GM12878 (cell line): ENCODE data around the gene TOR2A. TPM values are rescaled to one million over a fixed set of nuclear protein-coding genes. Genes with fewer than 3 reads are reported as not detected.

ENCODE experiments used
- ATAC-seq: fragments of 200-7000 bp; cut with Tn5 transposase; 3 replicates; pipeline ENCODE4 v1.9.1; 2020; ENCODE audit warnings: mild to moderate bottlenecking, moderate library complexity
- BruUV-seq: library from RNA; stranded (reverse); fragments of 400-500 nt; replicated peaks from 2 replicates; lab custom pipeline; 2021; lab: Mats Ljungman, UMichigan
- CTCF ChIA-PET: fragments of 300-600 bp; sonication (Branson Sonifier 250); formaldehyde crosslinking; extraction: SDS; loops from one replicate; lab custom pipeline; 2021; ENCODE audit warnings: inconsistent platforms; lab: Yijun Ruan, JAX
- POLR2A ChIA-PET: fragments of 350-600 bp; formaldehyde crosslinking; extraction: SDS; loops from one replicate; lab custom pipeline; 2021; ENCODE audit warnings: inconsistent platforms; lab: Charles Lee
- RAD21 ChIA-PET: fragments of 300-600 bp; sonication (Branson Sonifier 250); formaldehyde crosslinking; loops from one replicate; lab custom pipeline; 2023; ENCODE audit warnings: antibody characterized with exemption; ENCODE audit not compliant: unreplicated experiment; lab: Charles Lee
- SMC1A ChIA-PET: fragments of 300-600 bp; sonication (Branson Sonifier 250); formaldehyde crosslinking; loops from one replicate; lab custom pipeline; 2023; ENCODE audit not compliant: unreplicated experiment, uncharacterized antibody; lab: Charles Lee
- DNase-seq: peaks from one replicate; pipeline ENCODE4 v3.0.0-alpha.2; 2011; ENCODE audit warnings: low read depth, low spot score
- FAIRE-seq: peaks from 3 replicates; lab custom pipeline; 2011; peaks lifted over from hg19 to GRCh38; lab: Jason Lieb, UNC
- H2AFZ ChIP-seq: 2 replicates; pipeline ENCODE4 v1.6.0; 2011; ENCODE audit warnings: low read depth, low read length, control low read depth; ENCODE audit not compliant: control insufficient read depth
- H3K27ac ChIP-seq: 2 replicates; pipeline ENCODE4 v1.5.1; 2011; ENCODE audit warnings: control low read depth; ENCODE audit not compliant: control insufficient read depth, insufficient read depth
- H3K27me3 ChIP-seq, 2 experiments: replicated peaks in 1 of 2; 2 replicates each; pipeline versions ENCODE4 v1.6.0 to v1.6.1; 2011; ENCODE audit warnings: low read length in 1 of 2; ENCODE audit not compliant: control insufficient read depth in 2 of 2, insufficient read depth in 2 of 2
- H3K36me3 ChIP-seq, 2 experiments: 2 replicates each; pipeline ENCODE4 v1.5.1; 2011; ENCODE audit warnings: low read length in 1 of 2; ENCODE audit not compliant: control insufficient read depth in 2 of 2, insufficient read depth in 2 of 2
- H3K4me1 ChIP-seq: 2 replicates; pipeline ENCODE4 v1.6.1; 2011; ENCODE audit warnings: mild to moderate bottlenecking, low read length, moderate library complexity, mixed read lengths; ENCODE audit not compliant: control insufficient read depth, insufficient read depth
- H3K4me2 ChIP-seq: 2 replicates; pipeline ENCODE4 v1.6.0; 2011; ENCODE audit warnings: control low read depth; ENCODE audit not compliant: control insufficient read depth, insufficient read depth
- H3K4me3 ChIP-seq: fragments of 200-600 bp; sonication (generic); 2 replicates; pipeline ENCODE4 v1.5.1; 2016
- H3K79me2 ChIP-seq: 2 replicates; pipeline ENCODE4 v1.6.0; 2011; ENCODE audit warnings: low read length; ENCODE audit not compliant: control insufficient read depth, insufficient read depth
- H3K9ac ChIP-seq: 2 replicates; pipeline ENCODE4 v1.8.0; 2011; ENCODE audit warnings: low read length, control low read depth, mixed read lengths; ENCODE audit not compliant: control insufficient read depth, insufficient read depth
- H3K9me3 ChIP-seq: replicated peaks from 3 replicates; pipeline ENCODE4 v1.5.1; 2011; ENCODE audit warnings: mild to moderate bottlenecking, low read length; ENCODE audit not compliant: control insufficient read depth, insufficient read depth
- H4K20me1 ChIP-seq: 2 replicates; pipeline ENCODE4 v1.6.0; 2011; ENCODE audit not compliant: control insufficient read depth, insufficient read depth
- DPF2 ChIP-seq: fragments of 450-650 bp; IDR thresholded peaks from 2 replicates; pipeline ENCODE4 v1.6.1; 2017; ENCODE audit warnings: mild to moderate bottlenecking
- RAD51 ChIP-seq: fragments of 450-650 bp; IDR thresholded peaks from 2 replicates; pipeline ENCODE4 v1.6.1; 2016; ENCODE audit warnings: moderate library complexity, mild to moderate bottlenecking, inconsistent platforms
- SIN3A ChIP-seq: IDR thresholded peaks from 2 replicates; pipeline ENCODE4 v1.6.1; 2012; ENCODE audit warnings: low read depth, low read length, improper control_type of control experiment
- WGBS: methylation state at CpG from one replicate; pipeline ENCODE4 v1.1.6; 2016; ENCODE audit warnings: low lambda C conversion rate; ENCODE audit not compliant: insufficient replicate concordance, insufficient coverage; ENCODE audit errors: missing lambda C conversion rate; 5-methylcytosine and 5-hydroxymethylcytosine counted together
- in situ Hi-C: fragments of 300-500 bp; cut with MboI; formaldehyde crosslinking; loops from 9 replicates; pipeline ENCODE4 v1.14.3; 2018; ENCODE audit warnings: mixed read lengths
- intact Hi-C: fragments of 100-400 bp; cut with micrococcal nuclease; formaldehyde crosslinking; loops from one replicate; pipeline ENCODE4 v1.14.2; 2022; ENCODE audit not compliant: unreplicated experiment
- polyA plus RNA-seq, 11 experiments: library from polyadenylated mRNA; depleted of rRNA in 4 of 11; unstranded in 6 of 11; stranded (reverse) in 5 of 11; fragments of >200 nt; fragmentation: Nextera tagmentation in 4 of 11; fragmentation: Illumina TruSeq in 1 of 11; extraction: Ambion mirVana in 4 of 11; extraction: Trizol in 1 of 11; gene quantifications; 1 replicate in 1 of 11; 2 replicates in 10 of 11; pipeline versions ENCODE4 v1.2.1 to v1.2.3, GENCODE V29; 2011 to 2016; ENCODE audit warnings: inconsistent platforms in 2 of 11, missing spikeins in 2 of 11, low read depth in 1 of 11
- total RNA-seq, 4 experiments: library from RNA; depleted of rRNA in 3 of 4; stranded (reverse); fragments of >200 nt in 3 of 4; fragmentation: Illumina TruSeq in 1 of 4; extraction: Trizol in 1 of 4; gene quantifications; 2 replicates each; pipeline versions ENCODE4 v1.2.1 to v1.2.3, GENCODE V29; 2013 to 2021
- TF ChIP-seq, protein P1 (sequence below): IDR thresholded peaks from 2 replicates; pipeline ENCODE4 v1.6.1; 2011; ENCODE audit warnings: low read depth, low read length, improper control_type of control experiment, borderline replicate concordance
- TF ChIP-seq, protein P2 (sequence below): fragments of 450-650 bp; formaldehyde crosslinking; IDR thresholded peaks from 2 replicates; pipeline ENCODE4 v1.4.0; 2020; ENCODE audit warnings: mild to moderate bottlenecking, moderate library complexity
- TF ChIP-seq, protein P3 (sequence below): IDR thresholded peaks from 2 replicates; pipeline ENCODE4 v1.6.1; 2012; ENCODE audit warnings: low read depth, low read length, improper control_type of control experiment
- TF ChIP-seq, protein P4 (sequence below): fragments of 450-650 bp; IDR thresholded peaks from 2 replicates; pipeline ENCODE4 v1.6.1; 2017; ENCODE audit warnings: borderline replicate concordance
- TF ChIP-seq, protein P5 (sequence below): fragments of 150-350 bp; IDR thresholded peaks from 2 replicates; pipeline ENCODE4 v1.6.1; 2014; ENCODE audit warnings: mild to moderate bottlenecking, low read depth, low read length
- TF ChIP-seq, protein P6 (sequence below): IDR thresholded peaks from 2 replicates; pipeline ENCODE4 v1.6.1; 2012; ENCODE audit warnings: mild to moderate bottlenecking, low read depth, low read length

The TOR2A gene
- total and polyA plus RNA-seq, 10 of the 15 experiments (the other 5 are each of a cell fraction or from before 2014, with no cell fraction given): 0.52 to 23.7 (median 8.5) TPM

DNA sequence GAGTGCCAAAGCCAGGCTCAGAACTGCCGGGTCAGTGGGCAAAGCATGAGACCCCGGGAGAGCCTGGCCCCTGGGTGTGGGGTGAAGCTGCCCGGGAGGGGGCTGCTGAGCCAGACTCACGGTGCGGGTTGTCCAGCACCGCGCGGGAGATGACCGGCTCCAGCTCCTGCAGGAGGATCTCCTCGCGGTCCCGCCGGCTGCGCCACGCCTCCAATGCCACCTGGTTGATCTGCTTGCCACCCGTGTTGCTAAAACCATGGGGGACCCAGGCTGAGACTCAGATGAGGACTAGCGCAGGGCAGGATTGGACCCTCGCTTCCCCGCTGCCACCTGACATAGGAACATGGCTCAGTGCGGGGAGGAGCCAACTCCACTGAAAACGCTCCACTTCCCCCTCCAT lies 2.6 kb downstream of the TOR2A start:
- ChIA-PET SMC1A (interaction anchor here (0.6 to 1.5 kb wide), 2 partner anchors 143 to 586 kb away, joined by 3 to 5 read pairs; no protein-coding TSS in a partner anchor), CTCF (interaction anchor here (0.9 to 2.6 kb wide), 2 partner anchors 142 to 211 kb away, joined by 3 to 6 read pairs; no protein-coding TSS in a partner anchor), POLR2A (no interaction called here), RAD21 (no interaction called here)
- ATAC-seq (no peak), DNase-seq (no peak), FAIRE-seq (no peak)
- Histone ChIP-seq H3K4me3 (no peak overlapping the region), H3K36me3 (no peaks in the 10 kb centered on the region), H3K79me2 (no peaks in the 10 kb centered on the region), H2AFZ (no peak overlapping the region), H3K27me3 (no peaks in the 10 kb centered on the region), H3K9me3 (no peaks in the 10 kb centered on the region), H4K20me1 (no peaks in the 10 kb centered on the region), H3K4me2 (no peak overlapping the region), H3K27ac (no peak overlapping the region), H3K4me1 (peaks cover 6% of the 10 kb centered on the region), H3K9ac (no peak overlapping the region)
- in situ Hi-C loops: loop anchor here (5.0 kb wide), 2 partner anchors 140 to 230 kb away; no protein-coding TSS in a partner anchor
- TSS peak; percentile 54 for BruUV-seq
- intact Hi-C loops: no loop called here
- WGBS: 95% methylated on average over 21 of the region's 21 CpGs
- TF ChIP-seq, protein P1, sequence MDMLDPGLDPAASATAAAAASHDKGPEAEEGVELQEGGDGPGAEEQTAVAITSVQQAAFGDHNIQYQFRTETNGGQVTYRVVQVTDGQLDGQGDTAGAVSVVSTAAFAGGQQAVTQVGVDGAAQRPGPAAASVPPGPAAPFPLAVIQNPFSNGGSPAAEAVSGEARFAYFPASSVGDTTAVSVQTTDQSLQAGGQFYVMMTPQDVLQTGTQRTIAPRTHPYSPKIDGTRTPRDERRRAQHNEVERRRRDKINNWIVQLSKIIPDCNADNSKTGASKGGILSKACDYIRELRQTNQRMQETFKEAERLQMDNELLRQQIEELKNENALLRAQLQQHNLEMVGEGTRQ: no peak
- TF ChIP-seq SIN3A (no peak), DPF2 (no peak), RAD51 (no peak)
- TF ChIP-seq, protein P2, sequence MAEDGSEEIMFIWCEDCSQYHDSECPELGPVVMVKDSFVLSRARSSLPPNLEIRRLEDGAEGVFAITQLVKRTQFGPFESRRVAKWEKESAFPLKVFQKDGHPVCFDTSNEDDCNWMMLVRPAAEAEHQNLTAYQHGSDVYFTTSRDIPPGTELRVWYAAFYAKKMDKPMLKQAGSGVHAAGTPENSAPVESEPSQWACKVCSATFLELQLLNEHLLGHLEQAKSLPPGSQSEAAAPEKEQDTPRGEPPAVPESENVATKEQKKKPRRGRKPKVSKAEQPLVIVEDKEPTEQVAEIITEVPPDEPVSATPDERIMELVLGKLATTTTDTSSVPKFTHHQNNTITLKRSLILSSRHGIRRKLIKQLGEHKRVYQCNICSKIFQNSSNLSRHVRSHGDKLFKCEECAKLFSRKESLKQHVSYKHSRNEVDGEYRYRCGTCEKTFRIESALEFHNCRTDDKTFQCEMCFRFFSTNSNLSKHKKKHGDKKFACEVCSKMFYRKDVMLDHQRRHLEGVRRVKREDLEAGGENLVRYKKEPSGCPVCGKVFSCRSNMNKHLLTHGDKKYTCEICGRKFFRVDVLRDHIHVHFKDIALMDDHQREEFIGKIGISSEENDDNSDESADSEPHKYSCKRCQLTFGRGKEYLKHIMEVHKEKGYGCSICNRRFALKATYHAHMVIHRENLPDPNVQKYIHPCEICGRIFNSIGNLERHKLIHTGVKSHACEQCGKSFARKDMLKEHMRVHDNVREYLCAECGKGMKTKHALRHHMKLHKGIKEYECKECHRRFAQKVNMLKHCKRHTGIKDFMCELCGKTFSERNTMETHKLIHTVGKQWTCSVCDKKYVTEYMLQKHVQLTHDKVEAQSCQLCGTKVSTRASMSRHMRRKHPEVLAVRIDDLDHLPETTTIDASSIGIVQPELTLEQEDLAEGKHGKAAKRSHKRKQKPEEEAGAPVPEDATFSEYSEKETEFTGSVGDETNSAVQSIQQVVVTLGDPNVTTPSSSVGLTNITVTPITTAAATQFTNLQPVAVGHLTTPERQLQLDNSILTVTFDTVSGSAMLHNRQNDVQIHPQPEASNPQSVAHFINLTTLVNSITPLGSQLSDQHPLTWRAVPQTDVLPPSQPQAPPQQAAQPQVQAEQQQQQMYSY (CRISPR knock-in tag): no peak
- TF ChIP-seq, protein P3, sequence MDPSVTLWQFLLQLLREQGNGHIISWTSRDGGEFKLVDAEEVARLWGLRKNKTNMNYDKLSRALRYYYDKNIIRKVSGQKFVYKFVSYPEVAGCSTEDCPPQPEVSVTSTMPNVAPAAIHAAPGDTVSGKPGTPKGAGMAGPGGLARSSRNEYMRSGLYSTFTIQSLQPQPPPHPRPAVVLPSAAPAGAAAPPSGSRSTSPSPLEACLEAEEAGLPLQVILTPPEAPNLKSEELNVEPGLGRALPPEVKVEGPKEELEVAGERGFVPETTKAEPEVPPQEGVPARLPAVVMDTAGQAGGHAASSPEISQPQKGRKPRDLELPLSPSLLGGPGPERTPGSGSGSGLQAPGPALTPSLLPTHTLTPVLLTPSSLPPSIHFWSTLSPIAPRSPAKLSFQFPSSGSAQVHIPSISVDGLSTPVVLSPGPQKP: no peak
- TF ChIP-seq, protein P4, sequence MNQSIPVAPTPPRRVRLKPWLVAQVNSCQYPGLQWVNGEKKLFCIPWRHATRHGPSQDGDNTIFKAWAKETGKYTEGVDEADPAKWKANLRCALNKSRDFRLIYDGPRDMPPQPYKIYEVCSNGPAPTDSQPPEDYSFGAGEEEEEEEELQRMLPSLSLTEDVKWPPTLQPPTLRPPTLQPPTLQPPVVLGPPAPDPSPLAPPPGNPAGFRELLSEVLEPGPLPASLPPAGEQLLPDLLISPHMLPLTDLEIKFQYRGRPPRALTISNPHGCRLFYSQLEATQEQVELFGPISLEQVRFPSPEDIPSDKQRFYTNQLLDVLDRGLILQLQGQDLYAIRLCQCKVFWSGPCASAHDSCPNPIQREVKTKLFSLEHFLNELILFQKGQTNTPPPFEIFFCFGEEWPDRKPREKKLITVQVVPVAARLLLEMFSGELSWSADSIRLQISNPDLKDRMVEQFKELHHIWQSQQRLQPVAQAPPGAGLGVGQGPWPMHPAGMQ: no peak
- TF ChIP-seq, protein P5, sequence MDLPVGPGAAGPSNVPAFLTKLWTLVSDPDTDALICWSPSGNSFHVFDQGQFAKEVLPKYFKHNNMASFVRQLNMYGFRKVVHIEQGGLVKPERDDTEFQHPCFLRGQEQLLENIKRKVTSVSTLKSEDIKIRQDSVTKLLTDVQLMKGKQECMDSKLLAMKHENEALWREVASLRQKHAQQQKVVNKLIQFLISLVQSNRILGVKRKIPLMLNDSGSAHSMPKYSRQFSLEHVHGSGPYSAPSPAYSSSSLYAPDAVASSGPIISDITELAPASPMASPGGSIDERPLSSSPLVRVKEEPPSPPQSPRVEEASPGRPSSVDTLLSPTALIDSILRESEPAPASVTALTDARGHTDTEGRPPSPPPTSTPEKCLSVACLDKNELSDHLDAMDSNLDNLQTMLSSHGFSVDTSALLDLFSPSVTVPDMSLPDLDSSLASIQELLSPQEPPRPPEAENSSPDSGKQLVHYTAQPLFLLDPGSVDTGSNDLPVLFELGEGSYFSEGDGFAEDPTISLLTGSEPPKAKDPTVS: no peak
- TF ChIP-seq, protein P6, sequence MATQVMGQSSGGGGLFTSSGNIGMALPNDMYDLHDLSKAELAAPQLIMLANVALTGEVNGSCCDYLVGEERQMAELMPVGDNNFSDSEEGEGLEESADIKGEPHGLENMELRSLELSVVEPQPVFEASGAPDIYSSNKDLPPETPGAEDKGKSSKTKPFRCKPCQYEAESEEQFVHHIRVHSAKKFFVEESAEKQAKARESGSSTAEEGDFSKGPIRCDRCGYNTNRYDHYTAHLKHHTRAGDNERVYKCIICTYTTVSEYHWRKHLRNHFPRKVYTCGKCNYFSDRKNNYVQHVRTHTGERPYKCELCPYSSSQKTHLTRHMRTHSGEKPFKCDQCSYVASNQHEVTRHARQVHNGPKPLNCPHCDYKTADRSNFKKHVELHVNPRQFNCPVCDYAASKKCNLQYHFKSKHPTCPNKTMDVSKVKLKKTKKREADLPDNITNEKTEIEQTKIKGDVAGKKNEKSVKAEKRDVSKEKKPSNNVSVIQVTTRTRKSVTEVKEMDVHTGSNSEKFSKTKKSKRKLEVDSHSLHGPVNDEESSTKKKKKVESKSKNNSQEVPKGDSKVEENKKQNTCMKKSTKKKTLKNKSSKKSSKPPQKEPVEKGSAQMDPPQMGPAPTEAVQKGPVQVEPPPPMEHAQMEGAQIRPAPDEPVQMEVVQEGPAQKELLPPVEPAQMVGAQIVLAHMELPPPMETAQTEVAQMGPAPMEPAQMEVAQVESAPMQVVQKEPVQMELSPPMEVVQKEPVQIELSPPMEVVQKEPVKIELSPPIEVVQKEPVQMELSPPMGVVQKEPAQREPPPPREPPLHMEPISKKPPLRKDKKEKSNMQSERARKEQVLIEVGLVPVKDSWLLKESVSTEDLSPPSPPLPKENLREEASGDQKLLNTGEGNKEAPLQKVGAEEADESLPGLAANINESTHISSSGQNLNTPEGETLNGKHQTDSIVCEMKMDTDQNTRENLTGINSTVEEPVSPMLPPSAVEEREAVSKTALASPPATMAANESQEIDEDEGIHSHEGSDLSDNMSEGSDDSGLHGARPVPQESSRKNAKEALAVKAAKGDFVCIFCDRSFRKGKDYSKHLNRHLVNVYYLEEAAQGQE: no peak
